Measurements from ENCODE around the gene CPLX1. TPM values are rescaled to one million over a fixed set of nuclear protein-coding genes. Genes with fewer than 3 reads are reported as not detected.

The CPLX1 gene
- total RNA-seq, 1 donor from 2014 or later, result 4.8 TPM

GRCh38 chr4:791898-792625 is 33.9 kb downstream of the CPLX1 start:
- Histone ChIP-seq H3K9me3 (replicated peaks) (no peaks in the 10 kb centered on the region), H3K36me3 (no peaks in the 10 kb centered on the region), H3K27ac (replicated peaks) (no peak overlapping the region), H3K4me1 (peaks cover 42% of the 10 kb centered on the region), H3K27me3 (ENCODE audit: low read depth) (peaks cover 91% of the 10 kb centered on the region), H3K4me3 (peak overlapping the region; percentile 38)
- TF ChIP-seq CTCF (IDR thresholded peaks at IDR 0.05; ENCODE audit: borderline replicate concordance), result no peak
- no peak for DNase-seq
- intact Hi-C loops (cut with micrococcal nuclease), result no loop called here

GRCh38 chr4:791252-791897 is 34.6 kb downstream of the CPLX1 start:
- no peak overlapping the region for H3K27ac ChIP-seq (replicated peaks)
- peaks cover 49% of the 10 kb centered on the region for H3K4me1 ChIP-seq
- H3K9me3 ChIP-seq (replicated peaks), result no peaks in the 10 kb centered on the region
- H3K4me3 ChIP-seq, result no peak overlapping the region
- DNase-seq, result no peak
- no peaks in the 10 kb centered on the region for H3K36me3 ChIP-seq
- TF ChIP-seq CTCF (IDR thresholded peaks at IDR 0.05; ENCODE audit: borderline replicate concordance), result no peak
- H3K27me3 ChIP-seq (ENCODE audit: low read depth), result peaks cover 91% of the 10 kb centered on the region
- intact Hi-C loops (cut with micrococcal nuclease), result no loop called here

- intact Hi-C loops (cut with micrococcal nuclease), result no loop called here
- Histone ChIP-seq H3K27me3 (ENCODE audit: low read depth) (peaks cover 91% of the 10 kb centered on the region), H3K4me3 (no peak overlapping the region), H3K36me3 (no peaks in the 10 kb centered on the region), H3K27ac (replicated peaks) (no peak overlapping the region), H3K9me3 (replicated peaks) (no peaks in the 10 kb centered on the region), H3K4me1 (peaks cover 54% of the 10 kb centered on the region)
- no peak for TF ChIP-seq CTCF (IDR thresholded peaks at IDR 0.05; ENCODE audit: borderline replicate concordance)
- DNase-seq, result no peak
Measured at GRCh38 chr4:790466-790820, 35.5 kb downstream of the CPLX1 start.

GRCh38 chr4:789571-790465 is 36.1 kb downstream of the CPLX1 start:
- H3K27ac ChIP-seq (replicated peaks), result no peak overlapping the region
- TF ChIP-seq CTCF (IDR thresholded peaks at IDR 0.05; ENCODE audit: borderline replicate concordance), result no peak
- intact Hi-C loops (cut with micrococcal nuclease), result no loop called here
- H3K4me1 ChIP-seq, result peaks cover 54% of the 10 kb centered on the region
- H3K36me3 ChIP-seq, result no peaks in the 10 kb centered on the region
- no peak for DNase-seq
- peaks cover 91% of the 10 kb centered on the region for H3K27me3 ChIP-seq (ENCODE audit: low read depth)
- no peaks in the 10 kb centered on the region for H3K9me3 ChIP-seq (replicated peaks)
- no peak overlapping the region for H3K4me3 ChIP-seq

- H3K27me3 ChIP-seq (ENCODE audit: low read depth), result peaks cover 87% of the 10 kb centered on the region
Measured at GRCh38 chr4:788636-789297, 37.2 kb downstream of the CPLX1 start.

More at GRCh38 chr4:788636-789297, 37.2 kb downstream of the CPLX1 start:
- peaks cover 51% of the 10 kb centered on the region for H3K4me1 ChIP-seq
- intact Hi-C loops (cut with micrococcal nuclease), result no loop called here
- DNase-seq, result no peak
- no peaks in the 10 kb centered on the region for H3K9me3 ChIP-seq (replicated peaks)
- no peak overlapping the region for H3K4me3 ChIP-seq
- H3K27ac ChIP-seq (replicated peaks), result no peak overlapping the region
- no peak for TF ChIP-seq CTCF (IDR thresholded peaks at IDR 0.05; ENCODE audit: borderline replicate concordance)
- H3K36me3 ChIP-seq, result no peaks in the 10 kb centered on the region

All from left ventricle myocardium inferior (tissue), 1 donor.